ENCODE data around the gene ZNRD2. TPM values are rescaled to one million over a fixed set of nuclear protein-coding genes. Genes with fewer than 3 reads are reported as not detected.

ZNRD2 gene
- total RNA-seq, 1 donor from 2014 or later = 32.2 TPM

GRCh38 chr11:65580031-65580692 lies 9.9 kb downstream of the ZNRD2 start:
- H3K9me3 Mint-ChIP-seq = no peaks in the 10 kb centered on the region
- H3K27ac Mint-ChIP-seq (ENCODE audit: unreplicated experiment) = no peak overlapping the region
- no peak for DNase-seq (ENCODE audit: low read depth, low spot score)
- peaks cover 20% of the 10 kb centered on the region for H3K27me3 Mint-ChIP-seq (ENCODE audit: low read depth)
- no peak overlapping the region for H3K4me3 Mint-ChIP-seq
- H3K4me1 Mint-ChIP-seq = peaks cover 29% of the 10 kb centered on the region
- TF ChIP-seq, protein P1, sequence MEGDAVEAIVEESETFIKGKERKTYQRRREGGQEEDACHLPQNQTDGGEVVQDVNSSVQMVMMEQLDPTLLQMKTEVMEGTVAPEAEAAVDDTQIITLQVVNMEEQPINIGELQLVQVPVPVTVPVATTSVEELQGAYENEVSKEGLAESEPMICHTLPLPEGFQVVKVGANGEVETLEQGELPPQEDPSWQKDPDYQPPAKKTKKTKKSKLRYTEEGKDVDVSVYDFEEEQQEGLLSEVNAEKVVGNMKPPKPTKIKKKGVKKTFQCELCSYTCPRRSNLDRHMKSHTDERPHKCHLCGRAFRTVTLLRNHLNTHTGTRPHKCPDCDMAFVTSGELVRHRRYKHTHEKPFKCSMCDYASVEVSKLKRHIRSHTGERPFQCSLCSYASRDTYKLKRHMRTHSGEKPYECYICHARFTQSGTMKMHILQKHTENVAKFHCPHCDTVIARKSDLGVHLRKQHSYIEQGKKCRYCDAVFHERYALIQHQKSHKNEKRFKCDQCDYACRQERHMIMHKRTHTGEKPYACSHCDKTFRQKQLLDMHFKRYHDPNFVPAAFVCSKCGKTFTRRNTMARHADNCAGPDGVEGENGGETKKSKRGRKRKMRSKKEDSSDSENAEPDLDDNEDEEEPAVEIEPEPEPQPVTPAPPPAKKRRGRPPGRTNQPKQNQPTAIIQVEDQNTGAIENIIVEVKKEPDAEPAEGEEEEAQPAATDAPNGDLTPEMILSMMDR (conservative IDR thresholded peaks at IDR 0.05) = no peak
- H3K36me3 Mint-ChIP-seq (ENCODE audit: low read depth) = peaks cover under 1% of the 10 kb centered on the region

DNA sequence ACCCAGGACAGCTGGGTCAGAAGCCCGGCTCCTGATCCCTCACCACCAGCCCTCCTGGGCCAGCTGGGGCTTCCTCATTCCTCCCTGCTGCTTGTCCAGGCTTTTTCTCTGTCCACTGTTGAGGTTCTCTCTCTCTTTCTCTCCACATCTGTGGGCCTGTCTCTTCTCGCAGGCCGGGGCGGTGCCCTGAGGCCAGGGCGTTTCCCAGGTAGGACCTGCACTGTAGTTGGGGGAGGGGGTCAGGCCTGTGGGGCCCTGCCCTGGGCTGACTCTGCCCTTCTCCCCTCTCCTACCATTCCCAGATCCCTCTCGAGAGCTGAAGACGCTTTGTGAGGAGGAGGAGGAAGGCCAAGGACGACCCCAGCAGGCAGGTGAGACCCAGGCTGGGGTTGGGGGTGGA lies 10.5 kb downstream of the ZNRD2 start:
- Mint-ChIP-seq H3K9me3 (no peaks in the 10 kb centered on the region), H3K27me3 (ENCODE audit: low read depth) (peaks cover 15% of the 10 kb centered on the region), H3K27ac (ENCODE audit: unreplicated experiment) (no peak overlapping the region), H3K4me3 (no peak overlapping the region), H3K4me1 (peaks cover 24% of the 10 kb centered on the region), H3K36me3 (ENCODE audit: low read depth) (no peaks in the 10 kb centered on the region)
- DNase-seq (ENCODE audit: low read depth, low spot score) = no peak
- TF ChIP-seq, protein P1 (conservative IDR thresholded peaks at IDR 0.05) = no peak

DNA sequence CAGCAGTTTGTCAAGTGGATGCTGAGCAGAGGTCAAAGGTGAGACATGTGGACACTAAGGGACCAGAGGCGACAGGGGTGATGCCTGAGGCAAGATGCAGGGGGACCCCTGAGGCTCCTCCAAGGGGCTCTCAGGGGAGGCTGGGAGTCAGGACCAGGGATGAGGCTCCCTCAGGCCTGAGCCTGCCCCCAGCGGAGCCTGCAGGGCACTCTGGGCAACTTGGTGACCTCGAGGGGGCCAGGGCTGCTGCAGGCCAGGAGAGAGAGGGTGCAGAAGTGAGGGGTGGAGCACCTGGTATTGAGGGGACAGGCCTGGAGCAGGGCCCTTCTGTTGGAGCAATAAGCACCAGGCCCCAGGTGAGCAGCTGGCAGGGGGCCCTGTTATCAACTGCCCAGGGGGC lies 11.7 kb downstream of the ZNRD2 start:
- peaks cover 25% of the 10 kb centered on the region for H3K4me1 Mint-ChIP-seq
- DNase-seq (ENCODE audit: low read depth, low spot score) = no peak
- peaks cover 11% of the 10 kb centered on the region for H3K27me3 Mint-ChIP-seq (ENCODE audit: low read depth)
- TF ChIP-seq, protein P1 (conservative IDR thresholded peaks at IDR 0.05) = no peak
- H3K36me3 Mint-ChIP-seq (ENCODE audit: low read depth) = no peaks in the 10 kb centered on the region
- H3K27ac Mint-ChIP-seq (ENCODE audit: unreplicated experiment) = no peak overlapping the region
- H3K9me3 Mint-ChIP-seq = no peaks in the 10 kb centered on the region
- peak overlapping the region; percentile 45 for H3K4me3 Mint-ChIP-seq

GRCh38 chr11:65583589-65583988 lies 13.3 kb downstream of the ZNRD2 start:
- H3K27ac Mint-ChIP-seq (ENCODE audit: unreplicated experiment) = no peak overlapping the region
- TF ChIP-seq, protein P1 (conservative IDR thresholded peaks at IDR 0.05) = no peak
- no peaks in the 10 kb centered on the region for H3K9me3 Mint-ChIP-seq
- no peaks in the 10 kb centered on the region for H3K36me3 Mint-ChIP-seq (ENCODE audit: low read depth)
- H3K4me1 Mint-ChIP-seq = peaks cover 28% of the 10 kb centered on the region
- H3K4me3 Mint-ChIP-seq = peak overlapping the region; percentile 16
- DNase-seq (ENCODE audit: low read depth, low spot score) = no peak
- H3K27me3 Mint-ChIP-seq (ENCODE audit: low read depth) = peaks cover under 1% of the 10 kb centered on the region

GRCh38 chr11:65584106-65584505 lies 13.8 kb downstream of the ZNRD2 start:
- no peak overlapping the region for H3K27ac Mint-ChIP-seq (ENCODE audit: unreplicated experiment)
- no peaks in the 10 kb centered on the region for H3K27me3 Mint-ChIP-seq (ENCODE audit: low read depth)
- peak overlapping the region; percentile 15 for H3K4me3 Mint-ChIP-seq
- no peaks in the 10 kb centered on the region for H3K36me3 Mint-ChIP-seq (ENCODE audit: low read depth)
- no peaks in the 10 kb centered on the region for H3K9me3 Mint-ChIP-seq
- no peak for DNase-seq (ENCODE audit: low read depth, low spot score)
- TF ChIP-seq, protein P1 (conservative IDR thresholded peaks at IDR 0.05) = no peak
- H3K4me1 Mint-ChIP-seq = peaks cover 27% of the 10 kb centered on the region
